ENCODE results near the gene ARNT2.

Gene ARNT2

DNA sequence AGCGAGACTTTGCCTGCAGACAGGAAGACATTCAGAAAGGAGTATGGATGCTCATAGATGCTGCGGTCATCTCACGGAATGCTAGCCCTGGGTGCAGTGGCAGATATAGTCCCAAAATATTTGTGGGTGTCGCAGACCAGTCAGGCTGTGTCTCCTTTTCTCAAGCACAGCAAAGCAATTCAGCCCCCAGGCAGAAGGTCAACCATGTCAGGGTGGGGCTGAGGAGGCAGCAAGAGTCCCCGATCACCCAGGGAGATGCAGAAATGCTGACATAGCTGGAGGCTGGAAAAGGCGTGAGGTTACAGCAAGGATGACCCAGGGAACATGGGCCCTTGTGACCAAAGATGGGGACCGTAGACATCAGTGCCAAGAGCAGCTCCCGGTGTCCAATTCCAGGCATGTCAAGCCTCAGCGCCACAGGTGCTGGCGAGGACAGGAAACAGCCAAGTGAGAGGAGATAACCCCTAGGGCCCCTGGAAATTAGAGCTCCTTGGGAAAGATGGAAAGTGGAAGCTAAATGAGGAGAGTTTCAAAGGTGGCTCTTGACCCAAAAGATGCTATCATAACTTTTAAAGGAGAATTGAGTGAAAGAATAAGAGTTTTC is 209.7 kb downstream of the ARNT2 start:
- TF ChIP-seq, protein P1, sequence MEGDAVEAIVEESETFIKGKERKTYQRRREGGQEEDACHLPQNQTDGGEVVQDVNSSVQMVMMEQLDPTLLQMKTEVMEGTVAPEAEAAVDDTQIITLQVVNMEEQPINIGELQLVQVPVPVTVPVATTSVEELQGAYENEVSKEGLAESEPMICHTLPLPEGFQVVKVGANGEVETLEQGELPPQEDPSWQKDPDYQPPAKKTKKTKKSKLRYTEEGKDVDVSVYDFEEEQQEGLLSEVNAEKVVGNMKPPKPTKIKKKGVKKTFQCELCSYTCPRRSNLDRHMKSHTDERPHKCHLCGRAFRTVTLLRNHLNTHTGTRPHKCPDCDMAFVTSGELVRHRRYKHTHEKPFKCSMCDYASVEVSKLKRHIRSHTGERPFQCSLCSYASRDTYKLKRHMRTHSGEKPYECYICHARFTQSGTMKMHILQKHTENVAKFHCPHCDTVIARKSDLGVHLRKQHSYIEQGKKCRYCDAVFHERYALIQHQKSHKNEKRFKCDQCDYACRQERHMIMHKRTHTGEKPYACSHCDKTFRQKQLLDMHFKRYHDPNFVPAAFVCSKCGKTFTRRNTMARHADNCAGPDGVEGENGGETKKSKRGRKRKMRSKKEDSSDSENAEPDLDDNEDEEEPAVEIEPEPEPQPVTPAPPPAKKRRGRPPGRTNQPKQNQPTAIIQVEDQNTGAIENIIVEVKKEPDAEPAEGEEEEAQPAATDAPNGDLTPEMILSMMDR (IDR thresholded peaks at IDR 0.05): no peak
- no peak for TF ChIP-seq ZFX (IDR thresholded peaks at IDR 0.05; ENCODE audit: borderline replicate concordance)
- no peak overlapping the region for H3K27ac ChIP-seq

GRCh38 chr15:80614711-80615360 is 210.7 kb downstream of the ARNT2 start:
- no peak overlapping the region for H3K27ac ChIP-seq
- TF ChIP-seq, protein P1 (IDR thresholded peaks at IDR 0.05): no peak
- TF ChIP-seq ZFX (IDR thresholded peaks at IDR 0.05; ENCODE audit: borderline replicate concordance): no peak

DNA sequence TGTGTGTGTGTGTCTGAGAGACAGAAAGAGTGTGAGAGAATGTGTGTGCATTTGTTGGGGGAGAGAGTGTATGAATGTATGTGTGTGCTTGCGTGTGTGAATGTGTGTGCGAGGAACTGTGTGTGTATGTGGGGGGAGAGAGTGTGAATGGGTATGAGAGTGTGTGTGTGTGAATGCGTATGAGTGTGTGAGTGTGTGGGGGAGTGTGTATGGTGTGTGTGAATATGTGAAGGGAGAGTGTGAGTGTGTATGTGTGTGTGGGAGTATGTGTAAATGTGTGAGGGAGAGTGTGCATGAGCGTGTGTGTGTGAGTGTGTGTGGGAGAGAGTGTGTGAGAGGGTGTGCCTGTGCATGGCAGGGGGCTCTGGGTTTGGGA is 211.2 kb downstream of the ARNT2 start:
- H3K27ac ChIP-seq: peak overlapping the region; percentile 51; the same call in 1 of the 2 replicates
- no peak for TF ChIP-seq ZFX (IDR thresholded peaks at IDR 0.05; ENCODE audit: borderline replicate concordance)
- TF ChIP-seq, protein P1 (IDR thresholded peaks at IDR 0.05): no peak

DNA sequence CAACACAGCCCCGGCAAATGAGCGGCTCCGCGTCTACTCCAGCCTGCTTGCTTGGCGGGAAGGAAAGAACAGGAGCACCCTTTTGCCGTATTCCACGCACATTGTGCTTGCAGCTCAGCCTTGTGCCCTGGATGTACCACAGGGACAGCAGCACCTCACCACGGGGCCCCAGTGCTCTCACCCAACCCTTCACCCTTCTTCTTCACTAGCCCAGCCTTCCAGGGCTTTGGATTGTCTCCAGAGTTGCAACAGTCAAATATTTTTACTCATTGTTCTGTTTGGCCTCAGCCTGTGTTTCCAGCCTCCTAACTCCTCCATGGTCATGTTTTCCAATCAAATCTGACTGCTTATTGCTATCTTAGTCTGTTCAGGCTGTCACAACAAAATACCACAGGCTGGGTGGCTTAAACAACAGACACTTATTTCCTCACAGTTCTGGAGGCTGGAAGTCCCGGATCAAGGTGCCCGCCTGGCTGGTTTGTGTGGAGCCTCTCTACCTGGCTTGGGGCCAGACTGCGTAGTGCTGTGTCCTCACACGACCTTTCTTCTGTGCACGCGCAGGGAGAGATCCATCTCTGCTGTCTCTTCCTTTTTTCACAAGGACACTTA is 211.7 kb downstream of the ARNT2 start:
- H3K27ac ChIP-seq: peak overlapping the region; percentile 51
- TF ChIP-seq ZFX (IDR thresholded peaks at IDR 0.05; ENCODE audit: borderline replicate concordance): no peak
- TF ChIP-seq, protein P1 (IDR thresholded peaks at IDR 0.05): no peak

GRCh38 chr15:80618685-80619400 is 214.7 kb downstream of the ARNT2 start:
- TF ChIP-seq ZFX (IDR thresholded peaks at IDR 0.05; ENCODE audit: borderline replicate concordance): no peak
- TF ChIP-seq, protein P1 (IDR thresholded peaks at IDR 0.05): no peak
- no peak overlapping the region for H3K27ac ChIP-seq

- TF ChIP-seq, protein P1 (IDR thresholded peaks at IDR 0.05): no peak
- no peak for TF ChIP-seq ZFX (IDR thresholded peaks at IDR 0.05; ENCODE audit: borderline replicate concordance)
- no peak overlapping the region for H3K27ac ChIP-seq
These were observed 215.5 kb downstream of the ARNT2 start for GRCh38 chr15:80619680-80620079.

Data from 22Rv1 (cell line).